Sigmoid colon (tissue), 7 donors: ENCODE measurements around the gene SRC. TPM values are rescaled to one million over a fixed set of nuclear protein-coding genes. Genes with fewer than 3 reads are reported as not detected.

Experiments
- DNase-seq: peaks from one replicate; pipeline ENCODE4 v3.0.0-alpha.2; 2019
- H3K27ac ChIP-seq, 4 donors: fragments of 200-600 bp; sonication (generic); one replicate each; pipeline ENCODE4 v1.5.1; 2016 to 2019; ENCODE audit warnings: mild to moderate bottlenecking in 1 of 4
- H3K27me3 ChIP-seq, 3 donors: fragments of 200-600 bp; sonication (generic); one replicate each; pipeline ENCODE4 v1.5.1; 2019; ENCODE audit warnings: mild to moderate bottlenecking in 1 of 3
- H3K36me3 ChIP-seq, 4 donors: fragments of 200-600 bp; sonication (generic); one replicate each; pipeline ENCODE4 v1.5.1; 2016 to 2019
- H3K4me1 ChIP-seq, 4 donors: fragments of 200-600 bp; sonication (generic); one replicate each; pipeline ENCODE4 v1.5.1; 2017 to 2019
- H3K4me3 ChIP-seq, 4 donors: fragments of 200-600 bp; sonication (generic); one replicate each; pipeline ENCODE4 v1.5.1; 2017 to 2019; ENCODE audit warnings: mild to moderate bottlenecking in 2 of 4, moderate library complexity in 1 of 4
- H3K9me3 ChIP-seq, 4 donors: fragments of 200-600 bp in 3 of 4; sonication (generic) in 3 of 4; one replicate each; pipeline versions ENCODE4 v1.5.1 to v1.6.1; 2013 to 2019
- CTCF ChIP-seq, 4 experiments: fragments of 450-650 bp in 3 of 4; fragments of 200-600 bp in 1 of 4; IDR thresholded peaks; one replicate each; pipeline ENCODE4 v1.5.1; 2016 to 2019; ENCODE audit warnings: antibody characterized with exemption in 4 of 4, mild to moderate bottlenecking in 3 of 4, moderate library complexity in 2 of 4
- EP300 ChIP-seq, 4 donors: sonication (generic); formaldehyde crosslinking; IDR thresholded peaks; one replicate each; pipeline ENCODE4 v1.6.1; 2017; ENCODE audit warnings: antibody characterized with exemption in 4 of 4
- POLR2A ChIP-seq, 2 donors: fragments of 450-650 bp; IDR thresholded peaks; one replicate each; pipeline ENCODE4 v1.6.1; 2016; ENCODE audit warnings: antibody characterized with exemption in 2 of 2, mild to moderate bottlenecking in 2 of 2, moderate library complexity in 2 of 2
- POLR2AphosphoS5 ChIP-seq, 4 donors: sonication (generic); formaldehyde crosslinking; IDR thresholded peaks; one replicate each; pipeline ENCODE4 v1.6.1; 2017; ENCODE audit warnings: antibody characterized with exemption in 4 of 4
- WGBS, 2 donors: extraction: QIAGEN DNeasy Blood & Tissue Kit; methylation state at CpG; one replicate each; pipeline ENCODE4 v1.1.7; 2013; 5-methylcytosine and 5-hydroxymethylcytosine counted together
- intact Hi-C: fragments of 100-400 bp; cut with DNase I; formaldehyde crosslinking; loops from one replicate; pipeline ENCODE4 v1.15.1; 2023
- polyA plus RNA-seq, 3 donors: library from polyadenylated mRNA; stranded (reverse); fragments of 200-250 nt; gene quantifications; one replicate each; pipeline ENCODE4 v1.2.3, GENCODE V29; 2013
- total RNA-seq, 4 donors: library from RNA; depleted of rRNA; stranded (reverse); fragments of >200 nt; gene quantifications; one replicate each; pipeline ENCODE4 v1.1.0, GENCODE V29; 2016
- donor health status: healthy with polysubstance abuse.
- donor health status: Bipolar disorder and iron deficiency.
- donor health status: healthy.

SRC gene
- total and polyA plus RNA-seq, 7 donors, result 28.1 to 91.8 (median 52.3) TPM

- Histone ChIP-seq H3K36me3 (no peaks in the 10 kb centered on the region), H3K27me3 (no peaks in the 10 kb centered on the region), H3K4me1 (no peaks in the 10 kb centered on the region), H3K9me3 (no peaks in the 10 kb centered on the region), H3K4me3 (no peak overlapping the region), H3K27ac (no peak overlapping the region)
- intact Hi-C loops, result no loop called here
- no peak for TF ChIP-seq POLR2AphosphoS5 (IDR thresholded peaks at IDR 0.05)
- TF ChIP-seq POLR2A (IDR thresholded peaks at IDR 0.05), result no peak
- TF ChIP-seq CTCF (IDR thresholded peaks at IDR 0.05), result no peak
- TF ChIP-seq EP300 (IDR thresholded peaks at IDR 0.05), result no peak
- 51 to 68% methylated on average over 4 of the region's 4 CpGs for WGBS, 2 donors
- no peak for DNase-seq
Observed at GRCh38 chr20:37435607-37436006, 89.7 kb downstream of the SRC start.

- TF ChIP-seq EP300 (IDR thresholded peaks at IDR 0.05), result no peak
- no peak for TF ChIP-seq POLR2AphosphoS5 (IDR thresholded peaks at IDR 0.05)
- TF ChIP-seq CTCF (IDR thresholded peaks at IDR 0.05), result no peak
- TF ChIP-seq POLR2A (IDR thresholded peaks at IDR 0.05), result no peak
- intact Hi-C loops, result no loop called here
Observed at GRCh38 chr20:37436527-37437186, 90.7 kb downstream of the SRC start.

GRCh38 chr20:37437676-37438075, 91.7 kb downstream of the SRC start:
- intact Hi-C loops, result no loop called here
- no peak overlapping the region for H3K4me3 ChIP-seq
- H3K36me3 ChIP-seq, result no peaks in the 10 kb centered on the region
- no peak overlapping the region for H3K27ac ChIP-seq
- no peak for TF ChIP-seq EP300 (IDR thresholded peaks at IDR 0.05)
- TF ChIP-seq POLR2A (IDR thresholded peaks at IDR 0.05), result no peak
- no peak for TF ChIP-seq POLR2AphosphoS5 (IDR thresholded peaks at IDR 0.05)
- TF ChIP-seq CTCF (IDR thresholded peaks at IDR 0.05), result no peak
- WGBS, 2 donors, result 89 to 90% methylated on average over 8 of the region's 8 CpGs
- H3K9me3 ChIP-seq, result no peaks in the 10 kb centered on the region
- H3K27me3 ChIP-seq, result no peaks in the 10 kb centered on the region
- H3K4me1 ChIP-seq, result no peaks in the 10 kb centered on the region
- DNase-seq, result no peak

More at GRCh38 chr20:37436527-37437186, 90.7 kb downstream of the SRC start:
- H3K36me3 ChIP-seq, result no peaks in the 10 kb centered on the region
- no peaks in the 10 kb centered on the region for H3K27me3 ChIP-seq
- no peaks in the 10 kb centered on the region for H3K9me3 ChIP-seq
- H3K4me3 ChIP-seq, result no peak overlapping the region
- H3K27ac ChIP-seq, result no peak overlapping the region
- 87 to 93% methylated on average over 9 of the region's 9 CpGs for WGBS, 2 donors
- H3K4me1 ChIP-seq, result no peaks in the 10 kb centered on the region
- DNase-seq, result no peak

DNA sequence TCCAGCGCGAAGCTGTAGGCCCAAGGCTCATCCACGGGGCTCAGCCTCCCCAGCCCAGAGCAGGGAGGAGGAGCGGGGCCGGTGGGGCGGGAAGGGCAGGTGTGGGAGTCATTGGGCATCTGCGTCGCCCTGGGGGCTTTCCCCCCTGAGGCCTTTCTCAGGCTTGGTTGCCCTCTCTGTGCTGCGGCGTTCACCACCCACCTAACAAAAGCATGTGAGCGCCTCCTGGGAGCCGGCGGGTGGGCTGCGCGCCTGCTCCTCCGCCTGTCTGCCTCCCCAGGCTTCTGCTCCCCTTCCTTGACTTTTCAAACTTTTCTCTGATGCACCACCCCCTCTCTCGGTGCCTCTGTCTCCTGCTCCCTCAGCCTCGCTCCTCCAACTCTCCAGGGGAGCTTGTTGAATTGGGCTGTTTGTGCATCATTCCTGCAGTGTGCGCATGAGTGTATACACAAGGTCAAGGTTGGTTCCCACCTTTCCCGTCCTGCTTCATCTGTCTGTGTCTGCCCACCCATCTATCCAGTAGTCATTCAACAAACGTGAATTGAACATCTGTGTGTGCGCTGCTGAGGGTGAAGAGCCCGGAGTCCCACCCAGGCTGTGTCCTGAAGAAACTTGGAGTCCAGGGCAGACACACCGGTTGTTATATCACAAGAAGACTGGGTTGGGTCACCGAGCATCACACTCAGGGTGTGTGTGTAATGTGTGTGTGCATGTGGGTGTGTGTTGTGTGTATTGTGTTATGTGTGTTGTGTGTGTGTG, 92.7 kb downstream of the SRC start:
- WGBS, 2 donors, result 88 to 89% methylated on average over 25 of the region's 25 CpGs
- no peak for TF ChIP-seq CTCF (IDR thresholded peaks at IDR 0.05)
- no peak for TF ChIP-seq POLR2AphosphoS5 (IDR thresholded peaks at IDR 0.05)
- TF ChIP-seq EP300 (IDR thresholded peaks at IDR 0.05), result no peak
- TF ChIP-seq POLR2A (IDR thresholded peaks at IDR 0.05), result no peak
- no peaks in the 10 kb centered on the region for H3K9me3 ChIP-seq
- no peaks in the 10 kb centered on the region for H3K36me3 ChIP-seq
- H3K4me1 ChIP-seq, result no peaks in the 10 kb centered on the region
- no peak overlapping the region for H3K4me3 ChIP-seq
- H3K27me3 ChIP-seq, result no peaks in the 10 kb centered on the region
- no peak overlapping the region for H3K27ac ChIP-seq
- DNase-seq, result no peak
- intact Hi-C loops, result no loop called here
